SK-N-SH (cell line): ENCODE measurements around the gene APBA3. TPM values are rescaled to one million over a fixed set of nuclear protein-coding genes. Genes with fewer than 3 reads are reported as not detected.

ENCODE experiments used
- CTCF ChIA-PET: fragments of 300-600, 350-600 bp; formaldehyde crosslinking; extraction: SDS; loops from one replicate; lab custom pipeline; 2021; lab: Yijun Ruan, JAX
- POLR2A ChIA-PET: fragments of 350-600 bp; sonication (Branson Sonifier 250); formaldehyde crosslinking; extraction: SDS; loops from one replicate; lab custom pipeline; 2020; ENCODE audit warnings: antibody characterized with exemption, inconsistent platforms; lab: Yijun Ruan, JAX
- DNase-seq: peaks from one replicate; pipeline ENCODE4 v3.0.0; 2012
- H2AFZ ChIP-seq: fragments of 200-600 bp; sonication (generic); 2 replicates; pipeline ENCODE4 v1.8.1; 2016; ENCODE audit warnings: antibody characterized with exemption, mild to moderate bottlenecking, low read depth
- H3F3A ChIP-seq: fragments of 200-600 bp; sonication (generic); replicated peaks from 2 replicates; pipeline ENCODE3; 2016; ENCODE audit warnings: antibody characterized with exemption, mild to moderate bottlenecking; ENCODE audit not compliant: insufficient read depth
- H3K27ac ChIP-seq, 2 experiments: fragments of 200-500 bp in 1 of 2; fragments of 200-600 bp in 1 of 2; sonication (Bioruptor generic) in 1 of 2; sonication (generic), shearing (Covaris generic) in 1 of 2; 2 replicates each; pipeline versions ENCODE4 v1.5.1 to v1.6.1; 2014 to 2016; ENCODE audit warnings: low read depth in 2 of 2, inconsistent platforms in 1 of 2, low read length in 1 of 2, mild to moderate bottlenecking in 1 of 2, mixed read lengths in 1 of 2
- H3K27me3 ChIP-seq: fragments of 200-600 bp; sonication (generic), shearing (Covaris generic); 2 replicates; pipeline ENCODE4 v1.6.1; 2016; ENCODE audit warnings: mixed run types; ENCODE audit not compliant: insufficient read depth
- H3K36me3 ChIP-seq, 2 experiments: fragments of 200-500 bp in 1 of 2; fragments of 200-600 bp in 1 of 2; sonication (Bioruptor generic) in 1 of 2; sonication (generic) in 1 of 2; replicated peaks in 1 of 2; 2 replicates each; pipeline versions ENCODE3 to v1.5.1; 2014 to 2016; ENCODE audit warnings: low read length in 1 of 2, mild to moderate bottlenecking in 1 of 2; ENCODE audit not compliant: insufficient read depth in 2 of 2, control insufficient read depth in 1 of 2
- H3K4me1 ChIP-seq, 2 experiments: fragments of 200-500 bp in 1 of 2; fragments of 200-600 bp in 1 of 2; sonication (Bioruptor generic) in 1 of 2; sonication (generic), shearing (Covaris generic) in 1 of 2; 2 replicates each; pipeline versions ENCODE4 v1.5.1 to v1.6.1; 2014 to 2016; ENCODE audit warnings: low read depth in 1 of 2, low read length in 1 of 2, mixed run types in 1 of 2; ENCODE audit not compliant: insufficient read depth in 2 of 2, control insufficient read depth in 1 of 2
- H3K4me2 ChIP-seq: fragments of 200-600 bp; sonication (generic), shearing (Covaris generic); 2 replicates; pipeline ENCODE4 v1.6.1; 2017; ENCODE audit warnings: mixed run types
- H3K4me3 ChIP-seq, 2 experiments: fragments of 200-500 bp in 1 of 2; fragments of 200-600 bp in 1 of 2; sonication (Bioruptor generic) in 1 of 2; sonication (generic), shearing (Covaris generic) in 1 of 2; 2 replicates each; pipeline versions ENCODE4 v1.5.1 to v1.8.1; 2014 to 2016; ENCODE audit warnings: low read depth in 2 of 2, inconsistent platforms in 1 of 2, low read length in 1 of 2, mild to moderate bottlenecking in 1 of 2, mixed read lengths in 1 of 2, moderate library complexity in 1 of 2
- H3K79me2 ChIP-seq: fragments of 200-600 bp; sonication (generic); 2 replicates; pipeline ENCODE4 v1.8.1; 2017; ENCODE audit warnings: mild to moderate bottlenecking; ENCODE audit not compliant: insufficient read depth
- H3K9ac ChIP-seq: fragments of 200-600 bp; sonication (generic); 2 replicates; pipeline ENCODE4 v1.6.1; 2017; ENCODE audit warnings: mixed run types
- H3K9me2 ChIP-seq: fragments of 200-600 bp; sonication (generic); 2 replicates; pipeline ENCODE4 v1.6.1; 2017; ENCODE audit warnings: mixed run types
- H3K9me3 ChIP-seq: fragments of 200-600 bp; sonication (generic); 2 replicates; pipeline ENCODE4 v1.6.1; 2017; ENCODE audit warnings: mixed run types, mild to moderate bottlenecking, moderate library complexity
- H4K20me1 ChIP-seq: fragments of 200-600 bp; sonication (generic); 2 replicates; pipeline ENCODE4 v1.6.1; 2017; ENCODE audit warnings: mild to moderate bottlenecking, mixed run types; ENCODE audit not compliant: insufficient read depth
- ELF1 ChIP-seq: IDR thresholded peaks from 2 replicates; pipeline ENCODE4 v1.4.0; 2012
- EP300 ChIP-seq, 2 experiments: IDR thresholded peaks; 2 replicates each; pipeline versions ENCODE4 v1.4.0 to v1.6.1; 2012; ENCODE audit warnings: borderline replicate concordance in 1 of 2, low read depth in 1 of 2, low read length in 1 of 2
- FOSL2 ChIP-seq: IDR thresholded peaks from 2 replicates; pipeline ENCODE4 v1.4.0; 2012; ENCODE audit warnings: low read depth, mild to moderate bottlenecking, moderate library complexity, borderline replicate concordance
- GATA2 ChIP-seq: sonication (generic); formaldehyde crosslinking; IDR thresholded peaks from 2 replicates; pipeline ENCODE4 v1.5.0; 2020; ENCODE audit warnings: mild to moderate bottlenecking, missing genetic modification reagents
- MXI1 ChIP-seq: IDR thresholded peaks from 2 replicates; pipeline ENCODE4 v1.6.1; 2012; ENCODE audit warnings: mild to moderate bottlenecking, low read depth, low read length, improper control_type of control experiment
- NFIC ChIP-seq: IDR thresholded peaks from 2 replicates; pipeline ENCODE4 v1.4.0; 2012; ENCODE audit warnings: borderline replicate concordance
- NRF1 ChIP-seq: IDR thresholded peaks from 2 replicates; pipeline ENCODE4 v1.6.1; 2012; ENCODE audit warnings: low read depth, mild to moderate bottlenecking, low read length
- RAD21 ChIP-seq: IDR thresholded peaks from 2 replicates; pipeline ENCODE4 v1.6.1; 2012; ENCODE audit warnings: mild to moderate bottlenecking, low read length
- SIN3A ChIP-seq: IDR thresholded peaks from 2 replicates; pipeline ENCODE4 v1.6.1; 2012; ENCODE audit warnings: low read depth, mild to moderate bottlenecking, low read length, moderate library complexity, borderline replicate concordance
- TAF1 ChIP-seq: IDR thresholded peaks from 2 replicates; pipeline ENCODE4 v1.6.1; 2012; ENCODE audit warnings: low read depth, mild to moderate bottlenecking, low read length, moderate library complexity, borderline replicate concordance
- TEAD4 ChIP-seq: IDR thresholded peaks from 2 replicates; pipeline ENCODE4 v1.4.0; 2012; ENCODE audit warnings: mild to moderate bottlenecking, borderline replicate concordance; ENCODE audit not compliant: insufficient read depth
- USF2 ChIP-seq: fragments of 150-350 bp; IDR thresholded peaks from 2 replicates; pipeline ENCODE4 v1.6.1; 2017; ENCODE audit warnings: antibody characterized with exemption, low read length, low read depth, borderline replicate concordance
- WGBS: methylation state at CpG from one replicate; pipeline ENCODE4 v1.1.6; 2017; ENCODE audit warnings: low lambda C conversion rate; 5-methylcytosine and 5-hydroxymethylcytosine counted together
- polyA plus RNA-seq, 3 experiments: library from polyadenylated mRNA; depleted of rRNA; stranded (reverse); fragments of >200 nt; gene quantifications; 2 replicates each; pipeline ENCODE4 v1.2.3, GENCODE V29; 2012
- TF ChIP-seq, protein P1 (sequence below): IDR thresholded peaks from 2 replicates; pipeline ENCODE4 v1.4.0; 2012; ENCODE audit warnings: low read depth, borderline replicate concordance
- TF ChIP-seq, protein P2 (sequence below): IDR thresholded peaks from 2 replicates; pipeline ENCODE4 v1.6.1; 2012; ENCODE audit warnings: mild to moderate bottlenecking, low read depth, low read length, moderate library complexity
- TF ChIP-seq, protein P3 (sequence below): IDR thresholded peaks from 2 replicates; pipeline ENCODE4; 2012

APBA3 gene
- polyA plus RNA-seq, 1 of the 3 experiments (the other 2 are of a cell fraction) = 10.6 TPM

DNA sequence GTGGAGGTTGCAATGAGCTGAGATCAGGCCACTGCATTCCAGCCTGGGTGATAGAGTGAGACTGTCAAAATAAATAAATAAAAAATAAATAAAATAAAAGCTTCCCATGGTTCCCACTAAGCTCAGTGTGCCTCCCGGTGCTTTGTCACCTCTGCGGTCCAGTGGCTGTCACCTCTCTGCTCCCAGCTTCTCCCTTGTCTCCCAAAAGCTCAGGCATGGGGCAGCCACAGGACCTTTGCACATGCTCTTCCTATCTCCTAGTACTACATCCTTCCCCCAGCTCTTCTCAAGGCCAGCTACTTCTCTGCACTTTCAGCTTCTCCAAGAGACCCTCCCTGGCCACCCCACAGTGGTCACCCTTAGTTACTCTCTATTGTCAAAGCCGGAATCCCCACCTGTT lies 32.3 kb upstream of the APBA3 start:
- CTCF ChIA-PET = interaction anchor here (1.2 to 1.6 kb wide), 2 partner anchors 10 to 28 kb away, joined by 4 to 8 read pairs; no protein-coding TSS in a partner anchor
- TF ChIP-seq FOSL2 (no peak), NRF1 (no peak), USF2 (no peak), EP300 (IDR thresholded peaks at IDR 0.05; ENCODE audit: borderline replicate concordance in 1 of 2, low read depth in 1 of 2, low read length in 1 of 2) (no peak), GATA2 (CRISPR knock-in tag) (no peak), TEAD4 (no peak), SIN3A (no peak), ELF1 (no peak), TAF1 (no peak), MXI1 (no peak), NFIC (no peak), RAD21 (no peak)
- TF ChIP-seq, protein P1, sequence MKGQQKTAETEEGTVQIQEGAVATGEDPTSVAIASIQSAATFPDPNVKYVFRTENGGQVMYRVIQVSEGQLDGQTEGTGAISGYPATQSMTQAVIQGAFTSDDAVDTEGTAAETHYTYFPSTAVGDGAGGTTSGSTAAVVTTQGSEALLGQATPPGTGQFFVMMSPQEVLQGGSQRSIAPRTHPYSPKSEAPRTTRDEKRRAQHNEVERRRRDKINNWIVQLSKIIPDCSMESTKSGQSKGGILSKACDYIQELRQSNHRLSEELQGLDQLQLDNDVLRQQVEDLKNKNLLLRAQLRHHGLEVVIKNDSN = no peak
- TF ChIP-seq, protein P2, sequence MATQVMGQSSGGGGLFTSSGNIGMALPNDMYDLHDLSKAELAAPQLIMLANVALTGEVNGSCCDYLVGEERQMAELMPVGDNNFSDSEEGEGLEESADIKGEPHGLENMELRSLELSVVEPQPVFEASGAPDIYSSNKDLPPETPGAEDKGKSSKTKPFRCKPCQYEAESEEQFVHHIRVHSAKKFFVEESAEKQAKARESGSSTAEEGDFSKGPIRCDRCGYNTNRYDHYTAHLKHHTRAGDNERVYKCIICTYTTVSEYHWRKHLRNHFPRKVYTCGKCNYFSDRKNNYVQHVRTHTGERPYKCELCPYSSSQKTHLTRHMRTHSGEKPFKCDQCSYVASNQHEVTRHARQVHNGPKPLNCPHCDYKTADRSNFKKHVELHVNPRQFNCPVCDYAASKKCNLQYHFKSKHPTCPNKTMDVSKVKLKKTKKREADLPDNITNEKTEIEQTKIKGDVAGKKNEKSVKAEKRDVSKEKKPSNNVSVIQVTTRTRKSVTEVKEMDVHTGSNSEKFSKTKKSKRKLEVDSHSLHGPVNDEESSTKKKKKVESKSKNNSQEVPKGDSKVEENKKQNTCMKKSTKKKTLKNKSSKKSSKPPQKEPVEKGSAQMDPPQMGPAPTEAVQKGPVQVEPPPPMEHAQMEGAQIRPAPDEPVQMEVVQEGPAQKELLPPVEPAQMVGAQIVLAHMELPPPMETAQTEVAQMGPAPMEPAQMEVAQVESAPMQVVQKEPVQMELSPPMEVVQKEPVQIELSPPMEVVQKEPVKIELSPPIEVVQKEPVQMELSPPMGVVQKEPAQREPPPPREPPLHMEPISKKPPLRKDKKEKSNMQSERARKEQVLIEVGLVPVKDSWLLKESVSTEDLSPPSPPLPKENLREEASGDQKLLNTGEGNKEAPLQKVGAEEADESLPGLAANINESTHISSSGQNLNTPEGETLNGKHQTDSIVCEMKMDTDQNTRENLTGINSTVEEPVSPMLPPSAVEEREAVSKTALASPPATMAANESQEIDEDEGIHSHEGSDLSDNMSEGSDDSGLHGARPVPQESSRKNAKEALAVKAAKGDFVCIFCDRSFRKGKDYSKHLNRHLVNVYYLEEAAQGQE = no peak
- TF ChIP-seq, protein P3, sequence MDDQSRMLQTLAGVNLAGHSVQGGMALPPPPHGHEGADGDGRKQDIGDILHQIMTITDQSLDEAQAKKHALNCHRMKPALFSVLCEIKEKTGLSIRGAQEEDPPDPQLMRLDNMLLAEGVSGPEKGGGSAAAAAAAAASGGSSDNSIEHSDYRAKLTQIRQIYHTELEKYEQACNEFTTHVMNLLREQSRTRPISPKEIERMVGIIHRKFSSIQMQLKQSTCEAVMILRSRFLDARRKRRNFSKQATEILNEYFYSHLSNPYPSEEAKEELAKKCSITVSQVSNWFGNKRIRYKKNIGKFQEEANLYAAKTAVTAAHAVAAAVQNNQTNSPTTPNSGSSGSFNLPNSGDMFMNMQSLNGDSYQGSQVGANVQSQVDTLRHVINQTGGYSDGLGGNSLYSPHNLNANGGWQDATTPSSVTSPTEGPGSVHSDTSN = no peak
- Histone ChIP-seq H3F3A (no peaks in the 10 kb centered on the region), H4K20me1 (no peaks in the 10 kb centered on the region), H3K4me1 (no peaks in the 10 kb centered on the region), H3K9ac (no peak overlapping the region), H3K4me3 (no peak overlapping the region), H3K36me3 (no peaks in the 10 kb centered on the region), H3K27ac (no peak overlapping the region), H3K4me2 (no peak overlapping the region), H3K9me3 (no peaks in the 10 kb centered on the region), H2AFZ (no peak overlapping the region), H3K9me2 (no peaks in the 10 kb centered on the region), H3K79me2 (no peaks in the 10 kb centered on the region), H3K27me3 (peaks cover 10% of the 10 kb centered on the region; the same call in 1 of the 2 replicates)
- WGBS = 44% methylated on average over 3 of the region's 3 CpGs
- POLR2A ChIA-PET = no interaction called here
- no peak for DNase-seq
